NCI-H226 (cell line): Measurements from ENCODE around the gene SRM.
"Not testable (repeated sequence)": the region's sequence is repeated elsewhere in the genome, so short reads cannot be mapped to it uniquely, and the experiment has no call there.

Experiments
- DNase-seq: peaks from one replicate; pipeline ENCODE4 v3.0.0-alpha.2; 2015

SRM gene

GRCh38 chr1:11044086-11044848, 15.6 kb downstream of the SRM start:
- no peak for DNase-seq

DNA sequence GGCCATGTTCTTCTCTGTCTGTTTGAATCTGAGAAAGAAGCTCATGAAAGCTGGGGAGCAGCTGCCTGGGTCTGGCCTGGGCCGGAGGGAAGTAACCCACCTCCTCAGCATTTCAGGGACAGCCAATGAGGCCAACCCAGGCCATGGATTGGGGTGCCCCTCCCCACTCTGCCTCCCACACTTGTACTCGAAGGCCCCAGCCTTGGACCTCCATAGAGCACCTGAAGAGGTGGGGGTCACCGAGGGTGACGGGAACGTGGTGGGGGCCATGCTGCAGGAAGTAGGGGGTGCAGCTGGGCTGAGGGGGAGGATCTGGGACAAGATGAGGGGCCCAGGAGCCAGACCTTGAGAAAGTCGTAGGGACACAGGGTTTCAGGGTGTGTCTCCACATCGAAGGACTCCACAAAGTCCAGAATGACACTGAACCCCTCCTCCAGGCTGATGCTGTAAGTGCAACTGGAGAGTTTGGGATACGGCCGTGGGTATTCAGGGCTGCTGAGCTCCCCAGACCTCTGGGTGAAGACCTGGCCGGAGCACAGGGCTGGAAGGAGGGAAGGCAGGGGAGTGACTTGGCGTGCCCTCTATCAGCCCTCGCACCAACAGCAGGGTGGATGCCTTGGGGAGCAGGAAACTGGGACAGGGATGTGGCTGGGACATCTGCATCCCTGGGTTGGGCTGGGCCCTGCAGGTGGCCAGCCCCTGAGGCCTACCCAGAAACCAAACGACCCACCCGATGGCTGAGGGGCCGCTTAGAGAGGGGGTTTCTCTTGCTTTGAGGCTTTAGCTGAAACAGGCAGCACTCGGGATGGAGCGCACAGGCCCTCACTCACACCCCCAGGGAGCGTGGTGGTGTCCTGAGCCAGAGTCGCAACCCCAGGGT, 16.6 kb downstream of the SRM start:
- DNase-seq, result no peak

DNA sequence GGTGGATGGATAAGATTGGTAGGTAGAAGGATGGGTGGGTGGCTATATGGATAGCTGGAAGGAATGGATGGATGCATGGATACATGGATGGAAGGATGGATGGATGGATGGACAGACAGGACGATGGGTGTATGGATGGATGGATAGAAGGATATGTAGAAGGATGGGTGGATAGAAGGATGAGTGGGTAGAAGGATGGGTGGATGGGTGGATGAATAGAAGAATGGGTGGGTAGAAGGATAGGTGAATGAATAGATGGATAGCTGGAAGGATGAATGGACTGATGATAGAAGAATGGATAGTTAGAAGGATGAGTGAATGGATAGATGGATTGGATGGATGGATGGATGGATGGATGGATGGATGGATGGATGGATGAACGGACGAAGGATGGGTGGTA, 17.8 kb downstream of the SRM start:
- DNase-seq, result no peak

DNA sequence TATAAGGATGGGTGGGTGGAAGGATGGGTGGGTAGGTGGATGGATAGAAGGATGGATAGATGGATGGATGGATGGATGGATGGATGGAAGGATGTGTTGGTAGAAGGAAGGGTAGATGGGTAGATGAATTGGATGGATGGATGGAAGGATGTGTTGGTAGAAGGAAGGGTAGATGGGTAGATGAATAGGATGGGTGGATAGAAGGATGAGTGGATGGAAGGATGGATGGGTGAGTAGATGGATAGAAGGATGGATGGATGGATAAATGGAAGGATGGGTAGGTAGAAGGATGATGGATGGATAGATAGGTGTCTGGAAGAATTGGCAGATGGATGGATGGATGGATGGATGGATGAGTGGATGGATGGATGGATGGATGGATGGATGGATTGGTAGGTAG, 18.8 kb downstream of the SRM start:
- no peak for DNase-seq

DNA sequence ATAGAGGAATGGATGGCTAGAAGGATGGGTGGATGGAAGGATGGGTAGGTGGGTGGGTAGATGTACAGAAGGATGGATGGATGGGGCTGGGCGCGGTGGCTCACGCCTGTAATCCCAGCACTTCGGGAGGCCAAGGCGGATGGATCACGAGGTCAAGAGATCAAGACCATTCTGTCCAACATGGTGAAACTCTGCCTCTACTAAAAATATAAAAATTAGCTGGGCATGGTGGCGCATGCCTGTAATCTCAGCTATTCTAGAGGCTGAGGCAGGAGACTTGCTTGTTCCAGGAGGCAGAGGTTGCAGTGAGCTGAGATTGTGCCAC, 19.8 kb downstream of the SRM start:
- not testable (repeated sequence) for DNase-seq

DNA sequence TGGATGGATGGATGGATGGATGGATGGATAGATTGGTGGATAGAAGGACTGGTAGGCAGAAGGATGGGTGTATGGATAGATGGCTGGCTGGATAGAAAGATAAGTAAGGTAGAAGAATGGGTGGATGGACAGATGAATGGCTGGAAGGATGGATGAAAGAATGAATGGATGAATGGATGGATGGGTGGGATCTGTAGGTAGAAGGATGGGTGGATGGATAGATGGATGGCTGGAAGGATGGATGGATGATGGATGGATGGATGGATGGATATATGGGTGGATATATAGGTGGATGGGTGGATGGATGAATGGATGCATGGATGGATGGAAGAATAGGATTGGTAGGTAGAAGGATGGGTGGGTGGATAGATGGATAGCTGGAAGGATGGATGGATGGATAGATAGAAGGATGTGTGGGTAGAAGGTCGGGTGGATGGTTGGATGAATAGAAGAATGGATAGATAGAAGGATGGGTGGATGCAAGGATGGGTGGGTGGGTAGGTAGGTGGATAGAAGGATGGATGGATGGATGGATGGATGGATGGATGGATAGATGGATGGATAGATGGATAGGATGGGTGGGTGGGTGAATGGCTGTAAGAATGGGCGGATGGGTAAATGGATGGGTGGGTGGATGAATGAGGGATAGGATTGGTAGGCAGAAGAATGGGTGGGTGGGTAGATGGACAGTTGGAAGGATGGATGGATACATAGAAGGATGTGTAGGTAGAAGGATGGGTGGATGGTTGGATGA, 20.3 kb downstream of the SRM start:
- no peak for DNase-seq

GRCh38 chr1:11037740-11038182, 22.1 kb downstream of the SRM start:
- peak; percentile 46 for DNase-seq

DNA sequence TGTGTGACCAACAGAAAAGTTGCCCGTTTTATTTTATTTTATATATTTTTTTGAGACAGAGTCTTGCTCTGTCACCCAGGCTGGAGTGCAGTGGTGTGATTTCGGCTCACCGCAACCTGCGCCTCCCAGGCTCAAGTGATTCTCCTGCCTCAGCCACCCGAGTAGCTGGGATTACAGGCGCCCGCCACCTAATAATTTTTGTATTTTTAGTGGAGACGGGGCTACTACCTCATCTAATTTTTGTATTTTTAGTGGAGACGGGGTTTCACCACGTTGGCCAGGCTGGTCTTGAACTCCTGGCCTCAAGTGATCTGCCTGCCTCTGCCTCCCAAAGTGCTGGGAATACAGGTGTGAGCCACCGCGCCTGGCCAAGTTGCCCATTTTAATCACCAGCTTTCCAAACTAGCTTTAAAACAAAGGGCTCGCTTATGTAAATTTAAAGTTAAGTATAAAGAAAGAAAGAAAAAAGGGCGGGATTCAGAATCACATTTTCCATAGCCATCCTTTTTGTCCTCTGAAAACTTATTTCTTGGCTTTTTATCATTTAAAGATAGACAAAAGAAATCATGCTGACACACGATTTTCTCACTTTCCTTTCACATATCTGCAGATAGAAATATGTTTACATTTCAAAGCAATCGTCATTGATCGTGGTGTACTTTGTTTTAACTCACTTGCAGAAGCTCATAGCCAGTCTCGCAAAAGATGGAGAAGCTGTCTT, 22.6 kb downstream of the SRM start:
- not testable (repeated sequence) for DNase-seq

DNA sequence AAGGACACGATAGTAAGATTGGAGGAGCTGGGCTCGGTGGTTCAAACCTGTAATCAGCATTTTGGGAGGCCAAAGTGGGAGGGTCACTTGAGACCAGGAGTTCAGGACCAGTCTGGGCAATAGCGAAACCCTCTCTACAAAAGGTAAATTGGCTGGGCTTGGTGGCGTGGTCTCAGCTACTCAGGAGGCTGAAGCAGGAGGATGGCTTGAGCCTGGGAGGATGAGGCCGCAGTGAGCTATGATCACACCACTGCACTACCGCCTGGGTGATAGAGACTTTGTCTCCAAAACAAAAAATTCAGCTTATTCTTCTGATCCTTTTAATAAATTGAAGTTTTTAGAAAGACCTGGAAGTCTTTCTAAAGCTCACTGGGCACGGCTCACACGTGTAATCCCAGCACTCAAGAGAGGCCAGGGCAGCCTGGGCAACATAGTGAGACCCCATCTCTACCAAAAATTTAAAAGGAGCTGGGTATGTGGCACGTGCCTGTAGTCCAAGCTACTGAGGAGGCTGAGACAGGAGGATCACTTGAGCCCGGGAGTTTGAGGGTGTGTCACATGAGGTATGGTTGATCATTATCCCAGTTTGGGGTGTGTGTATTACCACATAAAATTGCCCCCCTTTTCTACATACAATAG, 28.1 kb downstream of the SRM start:
- DNase-seq, result no peak

DNA sequence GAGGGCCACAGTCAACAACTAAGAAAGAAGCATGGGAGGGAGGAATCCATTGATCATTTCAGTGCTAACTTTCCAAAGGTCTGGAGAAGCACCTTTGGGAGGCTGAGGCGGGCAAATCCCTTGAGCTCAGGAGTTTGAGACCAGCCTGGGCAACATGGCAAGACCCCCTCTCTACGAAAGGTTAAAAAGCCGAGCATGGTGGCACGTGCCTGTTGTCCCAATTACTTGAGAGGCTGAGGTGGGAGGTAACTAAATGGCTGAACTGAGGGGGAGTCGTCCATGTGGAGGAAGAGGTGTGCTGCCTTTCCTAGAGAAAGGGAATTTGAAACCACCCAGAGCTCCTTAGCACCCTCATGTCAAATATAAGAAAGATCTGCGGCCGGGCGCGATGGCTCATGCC, 29.0 kb downstream of the SRM start:
- DNase-seq, result no peak

GRCh38 chr1:11028018-11028417, 31.8 kb downstream of the SRM start:
- DNase-seq, result no peak

- DNase-seq, result no peak
Observed at GRCh38 chr1:11027316-11027715, 32.5 kb downstream of the SRM start.

DNA sequence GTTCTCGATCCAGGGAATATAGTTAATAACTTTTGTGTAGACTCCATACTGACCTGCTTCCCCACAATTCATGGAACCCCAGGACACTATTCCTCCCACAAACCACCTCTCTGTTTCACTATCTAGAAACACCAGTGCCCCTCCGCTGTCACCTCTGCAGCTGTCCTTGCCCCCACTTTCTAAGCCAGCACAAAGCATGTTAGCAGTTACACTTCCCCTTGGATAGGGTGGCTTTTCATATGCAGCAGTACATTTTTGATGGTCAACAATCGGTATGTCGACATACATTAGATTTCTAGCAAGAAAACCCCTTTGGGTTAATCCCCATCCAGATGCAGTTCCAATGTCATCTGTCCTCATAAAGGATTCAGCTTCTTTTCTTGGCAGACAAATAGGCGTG, 32.9 kb downstream of the SRM start:
- no peak for DNase-seq

DNA sequence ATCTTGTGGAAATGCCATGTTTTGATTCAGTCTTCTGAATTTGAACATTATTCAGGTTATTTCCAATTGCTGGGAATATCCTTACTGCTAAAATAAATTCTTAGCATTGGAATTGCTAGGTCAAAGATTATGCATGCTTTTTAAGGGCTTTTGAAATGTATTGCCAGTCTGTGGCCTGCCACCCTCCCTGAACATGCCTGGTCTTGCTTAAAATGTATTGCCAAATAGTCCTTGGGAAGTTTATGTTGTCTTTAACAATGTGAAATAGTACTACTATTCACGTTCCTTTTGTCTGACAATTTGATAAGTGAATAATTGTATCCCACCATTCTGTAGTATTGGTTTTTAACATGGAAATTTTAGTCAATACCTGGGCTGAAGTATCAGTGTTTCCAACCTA, 33.8 kb downstream of the SRM start:
- no peak for DNase-seq

DNA sequence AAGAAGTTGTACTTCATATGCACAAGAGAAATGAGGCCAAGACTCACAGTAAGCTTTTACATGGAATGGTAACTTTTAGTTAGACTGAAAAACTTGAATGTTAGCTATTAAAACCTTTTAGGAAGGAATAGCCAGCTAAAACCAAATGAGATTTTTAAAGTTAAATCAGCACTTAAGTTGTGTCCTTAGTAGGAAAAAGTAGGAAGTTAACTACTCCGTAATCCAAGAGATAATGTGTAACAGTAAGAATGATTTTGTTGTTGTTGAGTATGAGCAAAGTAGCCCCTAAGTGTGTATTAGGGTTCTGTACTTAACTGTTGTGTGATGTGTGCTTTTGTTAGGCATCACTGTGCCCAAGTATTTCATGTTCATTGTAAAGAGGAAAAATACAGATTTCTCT, 34.2 kb downstream of the SRM start:
- no peak for DNase-seq

DNA sequence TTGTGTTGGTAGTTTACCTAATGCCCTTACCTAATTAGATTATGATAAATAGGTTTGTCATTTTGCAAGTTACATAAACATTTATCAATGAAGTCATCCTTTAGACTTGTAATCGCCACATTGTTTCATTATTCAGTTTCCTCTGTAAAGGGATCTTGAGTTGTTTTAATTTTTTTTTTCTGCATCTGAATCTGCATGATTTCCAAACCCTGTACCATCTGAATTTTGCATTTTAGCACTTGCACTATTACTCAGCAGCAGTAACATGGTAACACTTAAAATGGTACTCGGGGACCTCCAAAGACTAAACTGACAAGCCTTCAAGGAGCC, 35.0 kb downstream of the SRM start:
- no peak for DNase-seq

- no peak for DNase-seq
Observed at GRCh38 chr1:11024154-11024873, 35.5 kb downstream of the SRM start.

GRCh38 chr1:11023201-11023600, 36.6 kb downstream of the SRM start:
- no peak for DNase-seq

- no peak for DNase-seq
Observed at GRCh38 chr1:11019971-11020370, 39.8 kb downstream of the SRM start.

DNA sequence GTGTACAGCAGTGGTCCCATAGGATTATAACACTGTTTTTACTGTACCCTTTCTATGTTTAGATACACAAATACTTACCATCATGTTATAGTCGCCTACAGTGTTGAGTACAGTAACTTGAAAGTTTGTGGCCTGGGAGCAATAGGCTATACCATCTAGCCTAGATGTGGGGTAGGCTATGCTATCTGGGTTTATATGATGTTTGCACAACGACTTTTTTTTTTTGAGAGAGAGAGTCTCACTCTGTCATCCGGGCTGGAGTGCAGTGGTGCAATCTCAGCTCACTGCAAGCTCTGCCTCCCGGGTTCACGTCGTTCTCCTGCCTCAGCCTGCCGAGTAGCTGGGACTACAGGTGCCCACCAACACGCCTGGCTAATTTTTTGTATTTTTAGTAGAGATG, 40.5 kb downstream of the SRM start:
- DNase-seq, result not testable (repeated sequence)

- no peak for DNase-seq
Observed at GRCh38 chr1:11013160-11013531, 46.7 kb downstream of the SRM start.
